Omental fat pad (tissue), 4 donors: ENCODE data around the gene KRTAP21-3. TPM values are rescaled to one million over a fixed set of nuclear protein-coding genes. Genes with fewer than 3 reads are reported as not detected.
"Not testable (repeated sequence)": the region's sequence is repeated elsewhere in the genome, so short reads cannot be mapped to it uniquely, and the experiment has no call there.

Source experiments
- ATAC-seq: fragments of 150-250 bp; one replicate; pipeline ENCODE4 v1.9.1; 2016; ENCODE audit warnings: mild to moderate bottlenecking, moderate library complexity; ENCODE audit not compliant: low FRiP score
- DNase-seq: peaks from one replicate; pipeline ENCODE4 v3.0.0-alpha.2; 2019; ENCODE audit warnings: low spot score
- CTCF ChIP-seq, 3 donors: fragments of 450-650 bp; IDR thresholded peaks; one replicate each; pipeline ENCODE4 v1.5.1; 2016 to 2017; ENCODE audit warnings: antibody characterized with exemption in 3 of 3, mild to moderate bottlenecking in 3 of 3, moderate library complexity in 2 of 3
- total RNA-seq, 4 donors: library from RNA; depleted of rRNA; stranded (reverse); fragments of >200 nt; gene quantifications; one replicate each; pipeline ENCODE4 v1.1.0, GENCODE V29; 2016

Gene KRTAP21-3
- total RNA-seq, result not detected

DNA sequence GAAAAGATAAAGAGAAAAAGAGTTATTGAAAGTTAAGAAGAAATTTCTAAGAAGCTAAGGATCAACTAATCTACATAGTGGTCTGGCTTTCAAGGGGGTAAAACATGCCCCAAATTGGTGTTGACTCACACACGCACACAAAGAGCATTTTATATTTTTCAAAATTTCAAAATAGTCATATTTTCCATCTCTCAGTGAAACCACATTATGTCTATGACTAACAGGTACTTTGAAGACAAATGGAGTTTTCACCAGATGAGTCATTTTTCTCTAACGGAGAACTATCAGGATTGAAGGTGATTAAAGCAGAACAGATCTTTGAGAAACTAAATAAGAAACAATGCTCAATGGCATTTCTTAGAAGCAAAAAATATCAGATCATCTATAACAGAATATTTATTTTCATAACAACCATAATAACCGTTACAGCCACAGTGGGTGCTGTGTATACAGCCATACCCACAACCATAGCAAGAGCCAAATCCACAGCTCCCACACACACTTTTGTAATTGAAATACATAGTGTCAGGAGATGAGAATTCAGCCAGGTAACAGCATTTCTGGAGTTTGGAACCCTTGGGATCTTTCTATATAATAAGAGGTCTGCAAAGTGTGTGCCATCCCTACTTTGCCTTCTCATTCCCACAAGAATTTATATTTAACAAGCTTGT, at the start of gene KRTAP21-3:
KRTAP21-3 (minus strand) TSS at position 539 of the 671 bp plus-strand sequence; CDS start at position 521, 18 bp downstream.
- no peak for DNase-seq
- peak; percentile 73 for ATAC-seq
- TF ChIP-seq CTCF (IDR thresholded peaks at IDR 0.05), result no peak

GRCh38 chr21:30760776-30761175, 42.2 kb upstream of the KRTAP21-3 start:
- no peak for DNase-seq
- ATAC-seq, result no peak

DNA sequence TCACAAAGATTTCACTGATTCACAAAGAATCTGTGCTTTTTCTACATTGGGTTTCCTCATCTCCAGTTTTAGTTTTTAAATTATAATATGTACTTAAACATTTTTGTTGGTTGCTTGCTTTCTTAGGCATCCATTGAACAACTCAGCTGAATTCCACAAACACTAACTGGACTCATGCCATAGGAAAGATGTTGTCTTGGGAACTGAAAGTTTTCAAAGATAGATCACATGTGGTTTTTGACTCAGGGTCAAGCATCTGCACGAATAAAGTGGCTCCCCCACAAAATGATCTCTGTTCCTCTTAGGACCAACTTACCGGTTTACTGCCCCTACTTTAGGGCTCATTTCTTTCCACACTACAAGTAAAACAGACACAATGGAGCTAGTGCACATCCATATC, 39.7 kb upstream of the KRTAP21-3 start:
- ATAC-seq (no peak), DNase-seq (no peak)
- no peak for TF ChIP-seq CTCF (IDR thresholded peaks at IDR 0.05)

More at GRCh38 chr21:30760776-30761175, 42.2 kb upstream of the KRTAP21-3 start:
- TF ChIP-seq CTCF (IDR thresholded peaks at IDR 0.05), result no peak

DNA sequence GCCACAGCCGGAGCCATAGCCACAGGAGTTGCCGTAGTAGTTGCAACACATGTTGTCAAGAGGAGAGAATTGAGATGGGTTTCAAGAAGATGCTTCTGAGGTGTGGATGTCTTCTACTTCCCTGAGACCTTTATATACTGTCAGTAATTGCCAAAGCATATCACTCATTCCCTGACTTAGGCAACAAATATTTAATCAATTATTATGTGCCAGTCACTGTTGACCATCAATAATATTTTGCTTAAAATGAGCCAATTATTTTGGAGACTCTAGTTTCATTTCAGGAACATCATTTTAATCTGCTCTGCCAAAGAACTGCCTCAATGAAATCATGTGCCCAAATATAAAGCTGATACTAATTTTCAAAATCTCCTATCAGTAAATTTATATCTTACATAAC, 36.8 kb upstream of the KRTAP21-3 start, which contains the start of gene KRTAP21-1:
KRTAP21-1 (minus strand) TSS at position 101 of the 400 bp plus-strand sequence; CDS start at position 51, 50 bp downstream.
- not testable (repeated sequence) for ATAC-seq, DNase-seq

DNA sequence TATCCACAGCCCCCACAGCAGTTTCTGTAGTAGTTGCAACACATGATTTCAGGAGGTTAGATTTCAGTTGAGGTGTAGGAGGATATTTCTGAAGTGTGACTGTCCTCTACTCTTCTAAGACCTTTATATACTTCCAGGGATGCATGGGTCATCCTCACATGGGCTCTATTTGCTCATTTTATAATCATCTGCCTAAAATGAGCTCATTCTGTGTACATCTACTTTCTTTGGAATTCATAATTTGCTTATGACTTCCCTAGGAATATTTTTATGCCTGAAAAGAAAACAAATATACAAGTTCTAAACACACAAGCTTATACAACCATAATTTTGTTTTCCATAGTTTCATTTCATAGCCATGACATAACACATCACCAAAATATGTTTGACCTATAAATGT, 28.6 kb upstream of the KRTAP21-3 start, which contains the start of gene KRTAP21-2:
KRTAP21-2 (minus strand) TSS at position 101 of the 400 bp plus-strand sequence; CDS start at position 44, 57 bp downstream.
- TF ChIP-seq CTCF (IDR thresholded peaks at IDR 0.05), result no peak
- ATAC-seq (no peak), DNase-seq (no peak)

DNA sequence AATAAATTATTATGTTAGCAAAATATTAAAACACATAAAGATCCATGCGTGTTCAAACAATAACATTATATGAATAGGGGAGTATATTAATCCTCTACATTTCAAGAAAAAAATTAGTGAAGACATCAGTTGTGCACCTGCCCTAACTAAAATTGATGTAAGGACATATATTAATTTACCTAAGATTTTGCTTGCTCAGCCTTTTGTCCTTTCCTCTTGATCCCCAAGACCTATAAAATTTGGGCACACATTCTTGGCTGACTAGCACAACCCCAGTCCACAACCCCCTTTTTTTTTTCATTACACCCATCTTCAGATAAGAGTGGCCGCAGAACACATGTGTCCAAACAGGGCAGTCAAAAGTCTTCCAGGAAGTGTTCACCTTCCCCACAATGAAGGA, 21.9 kb upstream of the KRTAP21-3 start:
- DNase-seq (no peak), ATAC-seq (no peak)
- no peak for TF ChIP-seq CTCF (IDR thresholded peaks at IDR 0.05)

DNA sequence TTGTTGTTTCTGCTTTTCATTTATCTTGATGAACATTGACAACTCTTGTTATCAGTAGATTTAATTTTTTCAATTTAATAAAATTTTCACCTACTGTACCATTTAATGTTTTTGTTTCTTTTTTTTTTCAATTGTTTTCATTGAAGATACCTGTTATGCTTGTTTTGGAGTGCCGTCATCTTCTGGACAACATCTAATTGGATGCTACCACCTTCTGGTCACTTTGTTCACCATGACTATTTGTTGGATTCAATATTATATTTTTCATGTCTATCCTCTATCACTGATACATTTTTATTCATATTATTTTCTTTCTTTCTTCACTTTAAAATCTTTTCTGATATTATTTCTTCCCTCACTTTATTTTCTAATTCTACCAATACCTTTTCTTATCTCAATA, 14.4 kb upstream of the KRTAP21-3 start:
- ATAC-seq, result no peak
- no peak for TF ChIP-seq CTCF (IDR thresholded peaks at IDR 0.05)
- DNase-seq, result no peak
